HCT116 (cell line): ENCODE results near the gene MTA3.

ENCODE experiments used
- CTCF ChIP-seq, 3 experiments: fragments of 200-600 bp in 1 of 3; sonication (generic) in 1 of 3; IDR thresholded peaks in 2 of 3; conservative IDR thresholded peaks in 1 of 3; 2 replicates each; pipeline ENCODE4 v1.5.1; 2012 to 2017; ENCODE audit warnings: low read depth in 2 of 3, low read length in 2 of 3, antibody characterized with exemption in 1 of 3, borderline replicate concordance in 1 of 3, control low read depth in 1 of 3, mild to moderate bottlenecking in 1 of 3, mixed read lengths in 1 of 3, mixed run types in 1 of 3, moderate library complexity in 1 of 3; ENCODE audit not compliant: insufficient read depth in 1 of 3
- ELF1 ChIP-seq: IDR thresholded peaks from 2 replicates; pipeline ENCODE4 v1.6.1; 2012; ENCODE audit warnings: low read depth, borderline replicate concordance
- POLR2A ChIP-seq: IDR thresholded peaks from 2 replicates; pipeline ENCODE4 v1.7.0; 2011; ENCODE audit warnings: borderline replicate concordance; ENCODE audit not compliant: insufficient read depth, insufficient read length; ENCODE audit errors: extremely low read depth
- POLR2AphosphoS5 ChIP-seq: IDR thresholded peaks from 2 replicates; pipeline ENCODE4 v1.6.1; 2011; ENCODE audit warnings: mild to moderate bottlenecking, low read depth, low read length, moderate library complexity
- SIN3A ChIP-seq: IDR thresholded peaks from 2 replicates; pipeline ENCODE4 v1.6.1; 2012; ENCODE audit warnings: low read depth
- ZNF274 ChIP-seq: fragments of 200-500 bp; sonication (Bioruptor generic); IDR thresholded peaks from 2 replicates; pipeline ENCODE4 v1.6.1; 2014; ENCODE audit warnings: mild to moderate bottlenecking, low read depth, low read length, inconsistent platforms
- TF ChIP-seq, protein P1 (sequence below): IDR thresholded peaks from 2 replicates; pipeline ENCODE4 v1.6.1; 2012
- TF ChIP-seq, protein P2 (sequence below): IDR thresholded peaks from 2 replicates; pipeline ENCODE4 v1.6.1; 2012; ENCODE audit warnings: low read depth

- TF ChIP-seq CTCF (IDR thresholded peaks at IDR 0.05 in 2 of 3, conservative IDR thresholded peaks at IDR 0.05 in 1 of 3; ENCODE audit: borderline replicate concordance in 1 of 3, insufficient read depth in 1 of 3, low read depth in 2 of 3, low read length in 2 of 3) = no peak
- no peak for TF ChIP-seq SIN3A
- TF ChIP-seq POLR2AphosphoS5 = no peak
- TF ChIP-seq ELF1 = no peak
- TF ChIP-seq, protein P1, sequence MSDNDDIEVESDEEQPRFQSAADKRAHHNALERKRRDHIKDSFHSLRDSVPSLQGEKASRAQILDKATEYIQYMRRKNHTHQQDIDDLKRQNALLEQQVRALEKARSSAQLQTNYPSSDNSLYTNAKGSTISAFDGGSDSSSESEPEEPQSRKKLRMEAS = no peak
- TF ChIP-seq POLR2A = no peak
- TF ChIP-seq, protein P2, sequence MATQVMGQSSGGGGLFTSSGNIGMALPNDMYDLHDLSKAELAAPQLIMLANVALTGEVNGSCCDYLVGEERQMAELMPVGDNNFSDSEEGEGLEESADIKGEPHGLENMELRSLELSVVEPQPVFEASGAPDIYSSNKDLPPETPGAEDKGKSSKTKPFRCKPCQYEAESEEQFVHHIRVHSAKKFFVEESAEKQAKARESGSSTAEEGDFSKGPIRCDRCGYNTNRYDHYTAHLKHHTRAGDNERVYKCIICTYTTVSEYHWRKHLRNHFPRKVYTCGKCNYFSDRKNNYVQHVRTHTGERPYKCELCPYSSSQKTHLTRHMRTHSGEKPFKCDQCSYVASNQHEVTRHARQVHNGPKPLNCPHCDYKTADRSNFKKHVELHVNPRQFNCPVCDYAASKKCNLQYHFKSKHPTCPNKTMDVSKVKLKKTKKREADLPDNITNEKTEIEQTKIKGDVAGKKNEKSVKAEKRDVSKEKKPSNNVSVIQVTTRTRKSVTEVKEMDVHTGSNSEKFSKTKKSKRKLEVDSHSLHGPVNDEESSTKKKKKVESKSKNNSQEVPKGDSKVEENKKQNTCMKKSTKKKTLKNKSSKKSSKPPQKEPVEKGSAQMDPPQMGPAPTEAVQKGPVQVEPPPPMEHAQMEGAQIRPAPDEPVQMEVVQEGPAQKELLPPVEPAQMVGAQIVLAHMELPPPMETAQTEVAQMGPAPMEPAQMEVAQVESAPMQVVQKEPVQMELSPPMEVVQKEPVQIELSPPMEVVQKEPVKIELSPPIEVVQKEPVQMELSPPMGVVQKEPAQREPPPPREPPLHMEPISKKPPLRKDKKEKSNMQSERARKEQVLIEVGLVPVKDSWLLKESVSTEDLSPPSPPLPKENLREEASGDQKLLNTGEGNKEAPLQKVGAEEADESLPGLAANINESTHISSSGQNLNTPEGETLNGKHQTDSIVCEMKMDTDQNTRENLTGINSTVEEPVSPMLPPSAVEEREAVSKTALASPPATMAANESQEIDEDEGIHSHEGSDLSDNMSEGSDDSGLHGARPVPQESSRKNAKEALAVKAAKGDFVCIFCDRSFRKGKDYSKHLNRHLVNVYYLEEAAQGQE = no peak
- TF ChIP-seq ZNF274 = no peak
Measured at GRCh38 chr2:42587526-42588117, 19.2 kb downstream of the MTA3 start.
